HTERT RPE-1 (cell line): ENCODE results near the gene UMPS.

Experiments used
- in situ Hi-C: fragments of 300-500 bp; cut with MboI; formaldehyde crosslinking; loops from 4 replicates; pipeline ENCODE4 v1.14.3; 2020; ENCODE audit warnings: low sequenced_read_pairs

The UMPS gene

DNA sequence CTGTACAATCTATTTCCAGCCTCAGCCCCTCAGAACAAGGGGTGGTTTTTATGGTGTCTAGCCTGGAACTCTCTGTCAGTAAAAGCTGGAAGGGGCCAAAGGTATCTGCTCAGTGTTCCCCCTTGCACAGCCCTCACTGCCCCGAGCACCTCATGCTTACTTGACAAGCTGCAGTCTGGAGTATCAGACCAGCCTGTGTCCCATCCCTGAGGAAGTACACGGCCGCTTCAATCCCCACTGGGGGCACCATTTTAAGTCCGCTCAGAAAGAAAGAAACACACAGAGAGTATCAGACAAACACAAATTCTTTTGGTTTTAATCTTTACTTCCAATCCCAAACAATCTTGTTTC is 32.4 kb downstream of the UMPS start:
- in situ Hi-C loops: no loop called here

DNA sequence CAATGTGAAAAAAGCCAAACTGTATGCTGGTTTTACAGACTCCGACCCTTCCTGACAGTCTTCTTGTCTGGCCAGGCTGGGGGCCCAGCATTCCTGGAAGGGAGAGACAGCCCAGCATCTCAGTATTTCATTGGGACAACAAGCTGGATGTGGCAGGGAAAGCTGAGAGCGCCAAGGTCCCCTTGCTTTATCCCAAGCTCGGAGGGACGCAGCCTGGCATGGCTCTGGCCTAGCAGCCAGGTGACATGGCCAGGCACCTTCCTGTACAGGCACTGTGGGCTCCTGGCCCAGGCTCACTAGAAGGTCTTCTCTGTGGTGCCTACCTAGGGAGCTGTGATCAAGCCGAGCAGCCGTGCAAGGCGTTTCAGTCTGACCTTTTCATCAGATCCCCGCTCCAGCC is 33.0 kb downstream of the UMPS start:
- in situ Hi-C loops: no loop called here

DNA sequence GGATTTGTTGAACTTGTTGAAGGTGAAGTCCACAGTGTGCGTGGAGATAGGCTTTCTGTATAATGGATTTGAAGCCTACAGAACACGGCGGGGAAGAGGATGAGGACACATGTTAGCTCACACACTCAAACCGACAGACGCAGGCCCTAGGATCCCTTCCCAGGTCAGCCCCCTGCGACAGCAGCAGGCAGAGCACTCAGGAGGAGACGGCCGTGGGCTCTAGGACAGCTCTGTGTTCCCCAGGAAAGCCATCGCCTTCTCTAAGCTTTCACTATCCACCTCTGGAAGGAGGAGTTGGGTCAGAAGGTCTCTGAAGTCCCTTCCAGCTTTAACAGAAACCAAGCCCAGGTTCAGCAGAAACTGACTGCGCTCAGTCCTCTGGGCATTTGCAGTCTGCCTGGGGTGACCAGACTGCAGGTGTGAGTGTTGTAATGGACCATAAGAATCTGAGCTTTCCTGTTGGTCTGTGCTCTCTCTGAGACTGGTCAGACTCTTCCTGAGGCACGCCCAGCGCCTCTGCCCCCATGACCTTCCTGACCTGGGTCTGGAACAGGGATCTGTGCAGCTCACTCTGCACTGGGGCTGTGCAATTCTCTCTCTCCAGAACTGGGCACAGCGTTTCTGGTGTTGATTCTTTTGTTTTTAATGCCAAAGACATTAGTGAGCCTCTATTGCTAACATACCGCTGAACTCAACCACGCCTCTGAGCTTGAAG is 33.5 kb downstream of the UMPS start:
- in situ Hi-C loops: no loop called here

DNA sequence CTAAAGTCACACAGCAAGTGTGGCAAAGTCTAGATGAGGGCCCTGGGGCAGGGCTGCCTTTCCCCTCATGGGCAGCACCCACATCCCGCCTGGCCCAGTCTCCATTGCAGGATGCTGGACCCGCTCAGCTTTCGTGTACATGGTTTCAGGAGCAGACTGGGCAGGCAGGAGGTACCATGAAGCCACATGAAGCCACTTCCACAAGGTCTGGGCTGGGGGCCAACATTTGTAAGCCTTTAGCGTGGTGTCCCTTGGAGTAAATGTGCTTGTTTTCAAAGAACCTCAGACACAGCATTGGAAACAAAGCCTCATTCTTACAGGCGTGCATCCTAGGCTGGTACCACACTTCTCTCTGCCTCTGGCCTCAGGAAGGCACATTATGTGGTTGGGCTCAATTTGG is 34.5 kb downstream of the UMPS start:
- in situ Hi-C loops: no loop called here

DNA sequence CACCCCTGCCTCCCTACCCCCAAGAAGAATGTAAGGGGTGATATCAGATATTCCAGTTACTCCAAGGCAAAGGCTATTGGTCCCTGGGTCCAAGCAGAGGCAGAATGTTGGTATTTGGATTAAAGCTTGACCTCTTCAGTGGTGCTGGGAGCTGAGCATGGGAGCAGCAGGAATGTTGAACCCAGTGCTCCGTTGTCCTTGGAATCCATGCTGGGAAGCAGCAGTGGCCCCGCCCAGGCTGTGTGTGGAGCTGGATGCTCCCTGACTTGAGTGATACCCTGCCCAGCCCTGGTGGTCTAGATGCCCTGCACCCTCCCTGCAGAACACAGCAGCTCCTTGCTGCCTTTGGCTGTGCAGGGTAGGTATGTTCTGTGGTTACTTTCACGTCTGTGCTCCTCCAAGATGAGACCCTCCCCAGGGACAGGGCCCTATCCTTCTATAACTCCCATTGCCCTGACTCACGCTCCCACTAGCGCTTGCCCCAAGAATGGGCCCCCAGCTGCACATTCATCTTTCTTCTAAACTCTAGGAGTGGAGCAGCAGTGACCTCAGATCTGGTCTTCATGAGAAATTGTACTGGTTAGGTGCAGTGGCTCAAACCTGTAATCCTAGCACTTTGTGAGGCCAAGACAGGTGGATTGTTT is 35.1 kb downstream of the UMPS start:
- in situ Hi-C loops: no loop called here

DNA sequence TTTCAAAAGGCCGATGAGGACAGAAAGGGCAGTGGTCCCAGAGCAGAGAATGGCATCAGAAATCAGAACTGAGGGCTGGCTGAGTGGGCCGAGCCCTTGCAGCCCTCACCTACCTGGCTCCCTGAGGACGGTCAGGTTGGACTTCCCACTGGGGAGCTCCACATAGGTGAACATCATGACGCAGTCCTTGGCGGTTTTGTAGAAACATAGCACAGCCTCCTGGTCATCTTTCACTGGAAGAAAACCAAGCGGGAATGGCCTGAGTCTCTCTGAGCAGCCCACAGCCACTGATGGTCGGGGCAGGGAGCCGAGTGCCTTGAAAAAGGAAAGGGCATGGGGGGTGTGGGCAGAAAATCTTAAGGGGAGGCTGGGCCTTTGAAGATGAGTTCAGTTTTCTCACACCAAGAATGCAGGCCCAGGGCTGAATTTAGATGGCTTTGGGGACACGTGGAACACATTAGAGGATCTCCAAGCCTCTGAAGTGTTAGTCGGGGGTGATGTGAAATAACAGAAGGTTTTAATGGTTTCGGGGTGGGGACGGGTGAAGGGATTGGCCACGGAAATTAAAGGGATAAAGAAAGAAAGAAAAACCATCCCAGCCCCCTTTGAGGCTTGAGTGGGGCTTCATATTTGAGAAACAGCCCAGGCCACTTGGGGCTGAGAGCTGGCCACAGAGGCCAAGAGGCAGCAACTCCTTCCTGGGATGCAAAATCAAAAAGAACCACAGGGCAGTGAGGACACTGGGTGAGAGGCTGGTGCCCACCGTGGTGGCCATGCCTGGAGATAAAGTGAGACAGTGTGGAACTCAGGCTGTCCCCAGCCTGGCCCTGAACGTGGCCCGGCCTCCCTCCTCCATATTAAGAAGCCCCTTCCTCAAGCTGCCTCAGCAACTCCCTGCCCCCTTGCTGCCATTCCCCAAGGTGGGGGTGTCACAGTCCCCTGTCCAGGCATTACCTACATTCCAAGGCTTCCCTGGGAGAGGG is 36.2 kb downstream of the UMPS start:
- in situ Hi-C loops: no loop called here

DNA sequence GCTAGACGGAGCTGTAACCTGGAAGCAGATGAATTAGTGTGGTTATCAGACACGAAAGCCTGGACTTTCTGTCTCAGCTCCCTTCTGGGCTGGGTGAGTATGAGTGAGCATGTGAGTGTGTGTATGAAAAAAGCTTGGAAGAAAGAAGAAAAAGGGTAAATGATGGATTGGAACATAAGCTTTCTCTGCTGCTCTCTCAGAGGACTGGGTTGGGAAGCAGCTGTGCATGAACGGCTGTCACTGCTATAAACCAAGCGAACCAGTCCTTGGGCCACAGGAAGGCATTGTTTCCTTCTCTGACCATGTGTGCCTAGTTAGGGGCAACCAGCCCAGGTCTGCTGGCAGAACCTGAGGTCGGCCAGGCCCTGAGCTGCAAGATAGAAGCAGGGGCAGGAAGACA is 37.0 kb downstream of the UMPS start:
- in situ Hi-C loops: no loop called here

DNA sequence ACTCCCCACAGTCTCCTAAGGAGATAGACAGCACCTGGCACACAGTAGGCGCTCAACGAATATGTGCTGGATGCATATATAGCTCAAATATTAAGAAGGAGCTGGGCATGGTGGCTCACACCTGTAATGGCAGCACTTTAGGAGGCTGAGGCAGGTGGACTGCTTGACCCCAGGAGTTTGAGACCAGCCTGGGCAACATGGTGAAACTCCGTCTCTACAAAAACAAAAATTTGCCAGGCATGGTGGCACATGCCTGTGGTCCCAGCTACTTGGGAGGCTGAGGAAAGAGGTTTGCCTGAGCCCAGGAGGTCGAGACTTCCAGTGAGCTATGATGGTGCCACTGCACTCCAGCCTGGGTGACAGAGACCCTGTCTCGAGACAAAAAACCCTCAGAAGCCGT is 37.4 kb downstream of the UMPS start:
- in situ Hi-C loops: no loop called here

DNA sequence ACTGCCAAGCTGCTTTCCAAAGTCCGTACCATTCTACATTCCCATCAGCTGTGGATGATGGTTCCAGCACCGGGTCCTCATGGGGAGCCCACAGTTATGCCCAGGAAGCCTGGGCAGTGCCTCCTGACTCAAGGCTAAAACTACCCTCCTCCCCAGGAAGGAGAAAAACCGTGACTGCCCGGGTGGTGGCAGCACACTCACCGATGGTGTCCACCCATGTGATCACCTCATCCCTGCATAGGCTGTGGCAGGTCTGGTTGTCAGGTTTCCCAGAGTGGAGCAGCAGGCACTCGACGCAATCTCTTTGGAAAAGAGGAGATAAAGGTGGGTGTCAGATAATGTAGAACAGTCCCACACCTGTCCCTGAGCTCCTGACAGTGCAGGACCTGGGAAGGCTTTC is 38.6 kb downstream of the UMPS start:
- in situ Hi-C loops: no loop called here

DNA sequence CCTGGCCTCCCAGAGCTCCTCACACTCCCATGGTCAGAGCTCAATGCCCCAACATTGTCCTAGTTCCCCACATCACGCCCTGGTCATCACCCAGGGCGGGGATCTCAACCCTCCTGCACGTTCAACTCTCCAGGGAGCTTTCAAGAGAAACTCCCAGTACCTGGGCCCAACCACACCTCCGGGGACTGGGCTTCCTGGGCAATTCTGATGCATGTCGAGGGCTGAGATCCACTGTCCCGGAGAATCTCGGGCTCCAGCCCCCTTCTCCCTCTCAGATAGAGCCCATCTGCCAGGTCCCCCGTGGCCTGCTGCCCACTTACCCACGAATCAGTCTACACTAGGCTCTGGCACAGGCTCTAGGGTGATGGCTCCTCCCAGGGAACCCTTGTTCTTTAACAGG is 39.2 kb downstream of the UMPS start:
- in situ Hi-C loops: no loop called here

DNA sequence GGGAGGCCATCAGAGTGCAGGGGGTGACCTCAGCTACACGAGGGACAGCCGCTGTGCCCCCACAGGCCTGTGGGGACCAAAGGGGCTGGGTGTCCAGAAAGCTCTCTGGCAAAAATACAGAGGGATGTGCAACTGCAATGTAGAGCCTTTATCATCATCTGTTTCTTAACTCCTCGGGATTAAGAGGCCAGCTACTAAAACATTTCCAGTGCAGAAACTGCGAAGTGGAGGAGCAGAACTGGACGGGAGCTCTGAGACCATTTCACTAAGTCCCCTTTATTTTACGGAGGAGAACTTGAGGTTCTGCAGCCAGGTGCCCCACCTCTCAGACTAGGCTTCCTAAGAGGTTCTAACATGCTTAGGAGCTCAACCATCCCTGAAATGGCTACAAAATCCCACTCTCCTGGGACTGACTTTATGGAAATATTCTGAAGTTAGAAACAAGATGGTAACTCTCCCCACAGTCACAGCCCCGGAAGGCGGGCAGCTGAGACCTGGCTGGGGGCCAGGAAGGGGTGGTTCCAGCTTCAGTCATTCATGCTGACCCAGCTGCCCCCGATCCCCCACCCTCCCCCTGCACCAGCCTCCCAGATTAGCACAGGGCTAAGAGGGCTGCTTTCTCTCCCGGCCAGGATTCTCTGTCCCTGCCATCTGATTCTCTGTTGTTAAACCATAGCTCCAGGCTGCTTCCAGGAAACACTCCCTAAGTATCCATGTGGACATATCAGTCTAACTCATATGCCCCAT is 40.3 kb downstream of the UMPS start:
- in situ Hi-C loops: no loop called here

DNA sequence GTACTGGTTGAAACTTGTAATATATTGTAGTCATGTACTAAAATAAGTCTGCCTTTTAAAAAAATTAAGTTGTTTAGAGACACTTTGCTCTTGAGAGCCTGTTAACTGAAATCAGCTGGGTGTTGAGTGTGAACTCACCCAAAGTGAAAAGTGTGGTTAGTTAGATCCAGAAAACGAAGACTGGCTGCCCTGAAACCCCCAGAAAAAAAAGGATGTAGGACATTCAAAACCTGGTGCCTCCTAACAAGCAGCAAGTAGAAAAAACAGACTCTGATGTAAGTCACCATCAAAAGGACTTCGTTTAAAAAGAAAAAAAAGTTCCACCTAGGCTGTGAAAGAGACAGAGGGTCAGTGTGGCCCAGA is 40.8 kb downstream of the UMPS start:
- in situ Hi-C loops: no loop called here

DNA sequence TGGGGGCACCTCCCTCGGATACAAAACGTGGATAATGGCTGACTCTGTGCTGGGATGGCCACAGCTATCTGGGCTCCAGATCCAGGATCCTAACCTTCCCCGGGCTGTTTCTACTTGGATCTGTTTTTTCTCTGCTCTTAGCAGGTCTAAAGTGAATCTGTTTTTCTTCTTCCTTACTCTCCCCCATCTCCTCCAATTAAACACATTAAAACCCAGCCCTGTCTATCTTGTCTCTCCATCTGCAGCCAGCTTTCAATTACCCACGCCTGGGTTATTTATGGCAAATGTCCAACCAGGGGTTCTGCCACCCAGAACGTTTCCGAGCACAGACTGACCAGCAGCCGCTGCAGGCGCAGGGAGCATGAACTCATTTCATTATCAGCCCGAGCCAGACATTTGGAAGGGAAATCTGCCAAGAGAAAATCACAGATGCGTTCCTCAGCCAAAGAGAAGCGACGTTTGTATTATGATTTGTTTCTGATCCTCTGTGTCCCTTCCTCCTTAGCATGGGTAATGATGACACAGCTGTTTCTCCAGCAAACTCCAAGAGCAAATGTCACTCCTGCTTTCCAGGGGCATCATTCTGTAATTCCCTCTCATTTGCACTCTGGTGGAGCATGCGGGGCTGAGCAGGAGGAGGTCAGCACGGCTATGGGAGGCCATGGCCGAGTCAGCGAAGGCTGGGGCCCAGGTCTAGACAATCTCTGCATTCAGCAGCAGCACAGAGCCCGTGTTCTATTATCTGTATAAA is 42.0 kb downstream of the UMPS start:
- in situ Hi-C loops: no loop called here

DNA sequence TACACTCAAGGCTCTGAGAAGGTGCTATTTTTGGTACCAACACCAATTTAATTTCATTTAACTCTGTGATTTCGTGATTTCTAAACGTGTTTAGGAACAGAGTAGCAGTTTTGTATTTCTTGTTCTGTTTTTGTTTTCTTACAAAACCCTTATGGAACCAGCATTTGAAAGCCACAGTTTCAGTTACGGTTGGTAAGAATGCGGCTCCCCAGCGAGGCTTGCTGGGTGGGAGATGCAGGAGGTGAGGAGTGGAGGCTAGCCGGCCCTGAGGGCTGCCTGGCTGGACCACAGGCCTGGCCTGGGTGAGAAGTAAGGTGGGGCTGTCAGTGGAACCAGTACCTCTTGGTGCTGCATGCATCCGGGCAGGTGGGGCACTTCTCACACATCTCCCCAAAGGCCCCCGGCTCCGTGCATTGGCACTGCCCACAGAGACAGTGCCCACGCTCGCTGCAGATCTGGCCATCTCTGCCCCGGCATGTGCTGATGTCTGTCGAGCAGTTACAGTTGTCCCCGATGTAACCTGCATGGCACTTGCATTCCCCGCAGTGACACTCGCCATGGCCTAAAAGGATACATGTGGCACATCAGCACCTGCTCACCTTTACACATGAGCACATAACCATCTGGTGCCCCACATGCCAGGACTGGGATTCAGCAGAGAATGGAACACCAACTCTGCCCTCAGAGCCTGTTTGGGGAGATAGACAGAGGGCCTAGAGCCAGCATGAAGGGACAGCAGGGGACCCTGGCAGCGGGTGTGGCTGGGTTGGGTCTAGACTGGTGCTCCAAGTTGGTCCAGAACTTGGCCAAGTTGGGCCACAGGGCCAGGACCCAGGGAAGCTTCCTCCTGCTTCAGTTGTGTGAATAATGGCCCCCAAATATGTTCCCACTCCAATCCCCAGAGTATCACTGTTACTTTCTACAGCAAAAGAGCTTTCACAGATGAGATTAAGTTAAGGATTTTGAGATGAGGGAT is 43.4 kb downstream of the UMPS start:
- in situ Hi-C loops: no loop called here

DNA sequence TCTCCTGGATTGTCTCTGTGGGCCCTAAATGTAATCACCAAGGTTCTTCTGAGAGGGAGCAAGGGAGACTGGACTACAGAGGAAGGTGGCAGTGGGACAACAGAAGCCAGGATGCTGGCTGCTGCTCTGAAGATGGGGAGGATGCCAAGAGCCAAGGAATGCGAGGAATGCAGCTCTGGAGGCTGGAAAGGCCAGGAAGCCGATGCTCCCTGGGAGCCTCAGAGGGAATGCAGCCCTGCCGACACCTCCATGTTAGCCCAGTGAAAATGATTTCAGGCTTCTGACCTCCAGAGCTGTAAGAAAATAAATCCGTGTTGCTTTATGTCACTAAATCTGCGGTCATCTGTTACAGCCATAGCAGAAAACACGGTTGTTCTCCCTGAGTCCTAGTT is 44.1 kb downstream of the UMPS start:
- in situ Hi-C loops: no loop called here

DNA sequence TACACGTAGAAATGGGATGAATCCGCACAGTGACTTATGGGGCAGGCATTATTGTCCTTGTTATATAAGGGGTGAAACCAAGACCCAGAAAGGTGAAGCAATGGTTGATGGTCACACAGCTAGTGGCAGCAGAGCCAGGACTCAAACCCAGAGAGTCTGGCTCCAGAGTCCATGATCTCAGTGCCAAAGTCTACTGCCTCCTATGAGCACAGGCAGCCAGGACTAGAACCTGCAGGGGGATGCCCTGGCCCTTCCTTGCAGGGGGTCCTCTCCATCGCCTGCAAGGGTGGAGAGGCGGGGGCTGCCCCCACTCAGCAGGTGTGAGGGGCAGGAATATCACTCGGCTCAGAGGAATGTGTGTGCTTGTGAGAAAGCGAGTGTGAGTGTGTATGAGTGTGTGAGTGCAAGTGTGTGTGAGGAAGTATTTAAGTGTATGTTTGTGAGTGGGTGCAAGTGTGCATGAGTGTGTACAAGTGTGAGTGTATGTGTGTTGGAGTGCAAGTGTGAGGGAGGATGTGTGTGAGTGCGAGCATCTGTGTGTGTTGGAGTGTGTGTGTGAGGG is 44.7 kb downstream of the UMPS start:
- in situ Hi-C loops: no loop called here

DNA sequence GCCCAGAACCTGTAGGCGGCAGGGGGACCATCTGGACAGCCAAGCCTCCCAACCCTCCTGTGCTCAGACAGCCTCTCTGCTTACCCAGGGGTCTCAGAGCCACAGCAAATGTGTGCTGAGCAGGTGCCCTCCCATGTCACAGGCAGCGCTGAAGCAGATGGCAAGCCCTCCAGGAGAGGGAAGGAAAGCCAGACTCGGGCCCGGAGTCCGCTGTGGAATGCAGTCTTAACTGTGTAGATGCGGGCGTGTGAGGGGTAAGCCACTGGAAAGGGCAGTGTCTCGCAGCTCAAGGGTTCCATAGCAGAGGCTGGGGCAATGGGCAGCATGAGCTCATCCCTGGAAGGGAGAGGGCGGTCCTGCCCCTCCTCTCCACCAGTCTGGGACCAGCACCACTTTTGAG is 45.6 kb downstream of the UMPS start:
- in situ Hi-C loops: no loop called here

DNA sequence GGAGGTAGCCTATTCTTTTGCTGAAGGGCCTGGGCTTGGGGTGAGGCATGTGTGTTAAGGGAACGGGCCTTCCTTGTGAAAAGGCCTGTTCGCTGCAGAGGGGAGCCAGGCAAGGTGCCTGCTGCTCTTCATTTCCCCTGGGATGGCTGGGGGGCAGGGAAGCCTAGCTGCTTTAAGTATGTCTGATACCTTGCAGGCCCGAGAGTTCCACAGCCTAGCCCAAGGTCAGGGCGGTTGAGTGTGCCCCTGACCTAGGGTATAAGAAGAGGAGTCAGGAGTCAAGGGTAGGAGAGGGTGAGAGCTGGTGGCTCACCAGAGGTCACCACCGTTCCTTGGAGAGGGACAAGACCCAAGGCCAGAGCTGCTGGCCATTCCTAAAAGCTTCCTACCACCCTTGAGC is 46.6 kb downstream of the UMPS start:
- in situ Hi-C loops: no loop called here
